Embryonic facial prominence (tissue), 1 donor: ENCODE data around the gene FBXW7.

Experiments
- DNase-seq: peaks from one replicate; pipeline ENCODE4 v3.0.0-alpha.2; 2016; ENCODE audit errors: extremely low spot score

FBXW7 gene

GRCh38 chr4:152471251-152471792 is 64.6 kb downstream of the FBXW7 start:
- no peak for DNase-seq

GRCh38 chr4:152468408-152468807 is 67.5 kb downstream of the FBXW7 start:
- no peak for DNase-seq

- no peak for DNase-seq
Measured at GRCh38 chr4:152467101-152467500, 68.8 kb downstream of the FBXW7 start.

- no peak for DNase-seq
Measured at GRCh38 chr4:152464030-152464823, 71.7 kb downstream of the FBXW7 start.

GRCh38 chr4:152463562-152463961 is 72.3 kb downstream of the FBXW7 start:
- no peak for DNase-seq

- DNase-seq, result no peak
Measured at GRCh38 chr4:152462695-152463094, 73.2 kb downstream of the FBXW7 start.

GRCh38 chr4:152462047-152462446 is 73.8 kb downstream of the FBXW7 start:
- DNase-seq, result no peak

- DNase-seq, result no peak
Measured at GRCh38 chr4:152460488-152460887, 75.4 kb downstream of the FBXW7 start.

GRCh38 chr4:152459326-152459725 is 76.6 kb downstream of the FBXW7 start:
- no peak for DNase-seq

GRCh38 chr4:152458801-152459302 is 77.0 kb downstream of the FBXW7 start:
- DNase-seq, result no peak

GRCh38 chr4:152456609-152457008 is 79.3 kb downstream of the FBXW7 start:
- no peak for DNase-seq

GRCh38 chr4:152455311-152455710 is 80.6 kb downstream of the FBXW7 start:
- DNase-seq, result no peak

GRCh38 chr4:152454398-152455011 is 81.4 kb downstream of the FBXW7 start:
- peak; percentile 61 for DNase-seq

- DNase-seq, result no peak
Measured at GRCh38 chr4:152451496-152451895, 84.4 kb downstream of the FBXW7 start.

GRCh38 chr4:152448854-152449253 is 87.0 kb downstream of the FBXW7 start:
- no peak for DNase-seq

GRCh38 chr4:152448038-152448707 is 87.7 kb downstream of the FBXW7 start:
- no peak for DNase-seq

- DNase-seq, result no peak
Measured at GRCh38 chr4:152443859-152444258, 92.0 kb downstream of the FBXW7 start.

GRCh38 chr4:152437561-152437960 is 98.3 kb downstream of the FBXW7 start:
- no peak for DNase-seq

GRCh38 chr4:152436384-152436783 is 99.5 kb downstream of the FBXW7 start:
- DNase-seq, result no peak

GRCh38 chr4:152434011-152434410 is 101.9 kb downstream of the FBXW7 start:
- DNase-seq, result no peak

- DNase-seq, result no peak
Measured at GRCh38 chr4:152431784-152432183, 104.1 kb downstream of the FBXW7 start.

GRCh38 chr4:152431291-152431690 is 104.6 kb downstream of the FBXW7 start:
- DNase-seq, result no peak
